ENCODE results near the gene SLC19A1. TPM values are rescaled to one million over a fixed set of nuclear protein-coding genes. Genes with fewer than 3 reads are reported as not detected.
A peak's percentile ranks its signal among the peaks of the same experiment; 100 is the strongest.

The SLC19A1 gene
- total RNA-seq, 1 donor from 2014 or later, result 6.5 TPM

- H3K27ac Mint-ChIP-seq (ENCODE audit: unreplicated experiment), result no peak overlapping the region
- DNase-seq (ENCODE audit: low spot score), result peak; percentile 89
- TF ChIP-seq CTCF (IDR thresholded peaks at IDR 0.05), result no peak
- peaks cover 18% of the 10 kb centered on the region for H3K36me3 Mint-ChIP-seq (ENCODE audit: low read depth)
- no peak overlapping the region for H3K4me3 Mint-ChIP-seq (ENCODE audit: unreplicated experiment)
- peaks cover 34% of the 10 kb centered on the region for H3K4me1 Mint-ChIP-seq (ENCODE audit: low read depth)
- no peaks in the 10 kb centered on the region for H3K27me3 Mint-ChIP-seq (ENCODE audit: low read depth)
- peaks cover 16% of the 10 kb centered on the region for H3K9me3 Mint-ChIP-seq (ENCODE audit: low read depth)
Observed at GRCh38 chr21:45458281-45459170, 83.7 kb downstream of the SLC19A1 start.

- peak overlapping the region; percentile 57 for H3K27ac Mint-ChIP-seq (ENCODE audit: unreplicated experiment)
- H3K36me3 Mint-ChIP-seq (ENCODE audit: low read depth), result peaks cover 17% of the 10 kb centered on the region
- peaks cover 14% of the 10 kb centered on the region for H3K9me3 Mint-ChIP-seq (ENCODE audit: low read depth)
- no peak for TF ChIP-seq CTCF (IDR thresholded peaks at IDR 0.05)
- H3K27me3 Mint-ChIP-seq (ENCODE audit: low read depth), result no peaks in the 10 kb centered on the region
- no peak overlapping the region for H3K4me3 Mint-ChIP-seq (ENCODE audit: unreplicated experiment)
- DNase-seq (ENCODE audit: low spot score), result no peak
- H3K4me1 Mint-ChIP-seq (ENCODE audit: low read depth), result peaks cover 40% of the 10 kb centered on the region
Observed at GRCh38 chr21:45457832-45458172, 84.4 kb downstream of the SLC19A1 start.

- TF ChIP-seq CTCF (IDR thresholded peaks at IDR 0.05), result no peak
- H3K27ac Mint-ChIP-seq (ENCODE audit: unreplicated experiment), result peak overlapping the region; percentile 57
- peak; percentile 70 for DNase-seq (ENCODE audit: low spot score)
- peaks cover 40% of the 10 kb centered on the region for H3K4me1 Mint-ChIP-seq (ENCODE audit: low read depth)
- H3K36me3 Mint-ChIP-seq (ENCODE audit: low read depth), result peaks cover 13% of the 10 kb centered on the region
- no peak overlapping the region for H3K4me3 Mint-ChIP-seq (ENCODE audit: unreplicated experiment)
- H3K27me3 Mint-ChIP-seq (ENCODE audit: low read depth), result no peaks in the 10 kb centered on the region
- peaks cover 9% of the 10 kb centered on the region for H3K9me3 Mint-ChIP-seq (ENCODE audit: low read depth)
Observed at GRCh38 chr21:45457161-45457831, 84.9 kb downstream of the SLC19A1 start.

GRCh38 chr21:45456584-45457160 is 85.6 kb downstream of the SLC19A1 start:
- Mint-ChIP-seq H3K4me3 (ENCODE audit: unreplicated experiment) (no peak overlapping the region), H3K27me3 (ENCODE audit: low read depth) (no peaks in the 10 kb centered on the region), H3K27ac (ENCODE audit: unreplicated experiment) (no peak overlapping the region), H3K36me3 (ENCODE audit: low read depth) (peaks cover 8% of the 10 kb centered on the region), H3K4me1 (ENCODE audit: low read depth) (peaks cover 40% of the 10 kb centered on the region), H3K9me3 (ENCODE audit: low read depth) (peaks cover 3% of the 10 kb centered on the region)
- TF ChIP-seq CTCF (IDR thresholded peaks at IDR 0.05), result no peak
- DNase-seq (ENCODE audit: low spot score), result no peak
